Keratinocyte (primary cell): ENCODE data around the gene BRIP1. TPM values are rescaled to one million over a fixed set of nuclear protein-coding genes. Genes with fewer than 3 reads are reported as not detected.

Source experiments
- DNase-seq: peaks from one replicate; pipeline ENCODE4 v3.0.0-alpha.2; 2011; ENCODE audit warnings: low read depth, missing footprints, low spot score
- FAIRE-seq: peaks from 2 replicates; lab custom pipeline; 2011; peaks lifted over from hg19 to GRCh38; lab: Jason Lieb, UNC
- H2AFZ ChIP-seq: 2 replicates; pipeline ENCODE4 v1.6.0; 2012; ENCODE audit warnings: low read length, control low read depth, inconsistent platforms; ENCODE audit not compliant: control insufficient read depth
- H3K27ac ChIP-seq: 2 replicates; pipeline ENCODE4 v1.5.1; 2011; ENCODE audit warnings: low read length; ENCODE audit not compliant: control insufficient read depth, insufficient read depth
- H3K27me3 ChIP-seq: 3 replicates; pipeline ENCODE4 v1.6.0; 2011; ENCODE audit warnings: low read length; ENCODE audit not compliant: control insufficient read depth, insufficient read depth; ENCODE audit errors: extremely low read depth
- H3K36me3 ChIP-seq, 2 experiments: 2 replicates in 1 of 2; 3 replicates in 1 of 2; pipeline ENCODE4 v1.5.1; 2011; ENCODE audit warnings: low read length in 2 of 2, mild to moderate bottlenecking in 1 of 2; ENCODE audit not compliant: control insufficient read depth in 2 of 2, insufficient read depth in 2 of 2; ENCODE audit errors: extremely low read depth in 1 of 2
- H3K4me1 ChIP-seq: 3 replicates; pipeline ENCODE4 v1.5.1; 2011; ENCODE audit warnings: low read length; ENCODE audit not compliant: control insufficient read depth, insufficient read depth; ENCODE audit errors: extremely low read depth
- H3K4me2 ChIP-seq: 3 replicates; pipeline ENCODE4 v1.6.0; 2011; ENCODE audit warnings: low read depth, low read length; ENCODE audit not compliant: control insufficient read depth, insufficient read depth; ENCODE audit errors: extremely low read depth
- H3K4me3 ChIP-seq, 3 experiments: fragments of 200-600 bp in 1 of 3; sonication (generic) in 1 of 3; 2 replicates in 2 of 3; 3 replicates in 1 of 3; pipeline ENCODE4 v1.5.1; 2011 to 2016; ENCODE audit warnings: low read length in 3 of 3, mild to moderate bottlenecking in 3 of 3, control low read depth in 2 of 3, inconsistent platforms in 1 of 3, low read depth in 1 of 3, mixed read lengths in 1 of 3, mixed run types in 1 of 3, moderate library complexity in 1 of 3; ENCODE audit not compliant: control insufficient read depth in 2 of 3, insufficient read depth in 2 of 3; ENCODE audit errors: extremely low read depth in 1 of 3
- H3K79me2 ChIP-seq: 2 replicates; pipeline ENCODE4 v1.6.0; 2012; ENCODE audit warnings: low read length; ENCODE audit not compliant: control insufficient read depth, insufficient read depth
- H3K9ac ChIP-seq: 3 replicates; pipeline ENCODE4 v1.6.0; 2011; ENCODE audit warnings: low read length; ENCODE audit not compliant: control insufficient read depth, insufficient read depth; ENCODE audit errors: extremely low read depth
- H3K9me1 ChIP-seq: 3 replicates; pipeline ENCODE4 v1.6.0; 2011; ENCODE audit warnings: low read length; ENCODE audit not compliant: control insufficient read depth, insufficient read depth; ENCODE audit errors: extremely low read depth
- H3K9me3 ChIP-seq: 2 replicates; pipeline ENCODE4 v1.5.1; 2012; ENCODE audit warnings: low read depth, low read length; ENCODE audit not compliant: control insufficient read depth
- H4K20me1 ChIP-seq: 3 replicates; pipeline ENCODE4 v1.6.0; 2011; ENCODE audit warnings: low read length; ENCODE audit not compliant: control insufficient read depth, insufficient read depth; ENCODE audit errors: extremely low read depth
- EZH2 ChIP-seq: IDR thresholded peaks from one replicate; pipeline ENCODE4 v1.6.1; 2012; ENCODE audit warnings: inconsistent platforms, mild to moderate bottlenecking, low read length, moderate library complexity
- dilution Hi-C: fragments of 300-500 bp; cut with MboI; formaldehyde crosslinking; loops from one replicate; pipeline ENCODE4 v1.7.0; 2020; ENCODE audit warnings: low sequenced_read_pairs; ENCODE audit not compliant: extremely low pct_ligation_motif_present
- polyA plus RNA-seq, 5 experiments: library from polyadenylated mRNA; depleted of rRNA in 3 of 5; stranded (reverse) in 3 of 5; stranded (forward) in 1 of 5; unstranded in 1 of 5; fragments of >200 nt; gene quantifications; 1 replicate in 1 of 5; 2 replicates in 3 of 5; 3 replicates in 1 of 5; pipeline versions ENCODE4 v1.2.1 to v1.2.3, GENCODE V29; 2011 to 2012; ENCODE audit warnings: missing spikeins in 2 of 5, low read depth in 1 of 5, low replicate concordance in 1 of 5
- TF ChIP-seq, protein P1 (sequence below), 3 experiments: IDR thresholded peaks in 1 of 3; conservative IDR thresholded peaks in 1 of 3; optimal IDR thresholded peaks in 1 of 3; 2 replicates in 2 of 3; 3 replicates in 1 of 3; pipeline versions ENCODE3 to v1.5.1; 2011; ENCODE audit warnings: low read length in 3 of 3, mild to moderate bottlenecking in 3 of 3, moderate library complexity in 2 of 3, control low read depth in 1 of 3, inconsistent platforms in 1 of 3; ENCODE audit not compliant: insufficient read depth in 2 of 3; ENCODE audit errors: extremely low read depth in 1 of 3

BRIP1 gene
- polyA plus RNA-seq, 1 donor (not counting 4 experiments of a cell fraction or from before 2014, with no cell fraction given), result 4.0 TPM

DNA sequence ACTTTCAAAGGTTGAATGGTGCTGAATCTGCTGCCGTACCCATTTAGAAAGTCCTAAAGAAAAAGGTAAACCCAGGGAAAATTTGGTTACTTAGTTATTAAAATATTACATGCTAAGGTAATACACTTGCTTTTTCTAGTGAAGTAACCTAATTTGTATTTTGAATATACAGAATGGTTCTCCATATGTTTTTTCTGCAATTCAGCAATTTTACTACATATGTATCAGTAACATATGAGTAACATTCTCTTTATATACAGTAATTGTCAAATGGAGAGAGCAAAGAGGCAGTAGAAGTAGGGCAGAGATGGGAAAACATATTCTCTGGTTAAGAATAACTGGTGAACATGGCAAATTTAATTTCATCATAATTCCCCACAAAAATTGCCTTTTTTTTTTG, 177.2 kb downstream of the BRIP1 start:
- FAIRE-seq, result no peak
- H3K9me3 ChIP-seq, result no peaks in the 10 kb centered on the region
- peaks cover 4% of the 10 kb centered on the region for H3K4me1 ChIP-seq
- H3K36me3 ChIP-seq, result no peaks in the 10 kb centered on the region
- no peak overlapping the region for H3K27ac ChIP-seq
- H3K79me2 ChIP-seq, result no peaks in the 10 kb centered on the region
- dilution Hi-C loops, result no loop called here
- no peaks in the 10 kb centered on the region for H3K9me1 ChIP-seq
- H4K20me1 ChIP-seq, result no peaks in the 10 kb centered on the region
- no peak for TF ChIP-seq EZH2
- no peak for DNase-seq
- H3K27me3 ChIP-seq, result no peaks in the 10 kb centered on the region
- no peak overlapping the region for H3K9ac ChIP-seq
- no peak overlapping the region for H2AFZ ChIP-seq
- no peak overlapping the region for H3K4me2 ChIP-seq
- H3K4me3 ChIP-seq, result no peak overlapping the region

DNA sequence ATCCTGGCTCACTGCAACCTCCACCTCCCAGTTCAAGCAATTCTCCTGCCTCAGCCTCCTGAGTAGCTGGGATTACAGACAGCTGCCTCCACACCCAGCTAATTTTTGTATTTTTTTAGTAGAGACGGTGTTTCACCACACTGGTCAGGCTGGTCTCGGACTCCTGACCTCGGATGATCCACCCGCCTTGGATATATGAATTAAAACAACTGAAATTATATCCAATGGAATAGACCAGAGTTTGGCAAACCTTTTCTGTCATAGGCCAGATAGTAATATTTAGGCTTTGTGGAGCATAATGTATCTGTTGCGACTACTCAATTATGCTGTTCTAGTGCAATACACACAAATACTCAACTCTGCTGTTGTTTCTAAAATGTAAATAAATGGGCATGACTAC, 178.5 kb downstream of the BRIP1 start:
- H3K9me3 ChIP-seq, result no peaks in the 10 kb centered on the region

More for the DNA sequence above, 178.5 kb downstream of the BRIP1 start:
- DNase-seq, result no peak
- FAIRE-seq, result no peak
- Histone ChIP-seq H3K4me2 (no peak overlapping the region), H3K4me3 (no peak overlapping the region), H2AFZ (no peak overlapping the region), H3K79me2 (no peaks in the 10 kb centered on the region), H3K27ac (no peak overlapping the region), H3K36me3 (no peaks in the 10 kb centered on the region), H3K4me1 (peaks cover 2% of the 10 kb centered on the region), H3K9me1 (no peaks in the 10 kb centered on the region), H3K9ac (no peak overlapping the region), H4K20me1 (no peaks in the 10 kb centered on the region), H3K27me3 (no peaks in the 10 kb centered on the region)
- dilution Hi-C loops, result no loop called here
- no peak for TF ChIP-seq EZH2
- TF ChIP-seq, protein P1, sequence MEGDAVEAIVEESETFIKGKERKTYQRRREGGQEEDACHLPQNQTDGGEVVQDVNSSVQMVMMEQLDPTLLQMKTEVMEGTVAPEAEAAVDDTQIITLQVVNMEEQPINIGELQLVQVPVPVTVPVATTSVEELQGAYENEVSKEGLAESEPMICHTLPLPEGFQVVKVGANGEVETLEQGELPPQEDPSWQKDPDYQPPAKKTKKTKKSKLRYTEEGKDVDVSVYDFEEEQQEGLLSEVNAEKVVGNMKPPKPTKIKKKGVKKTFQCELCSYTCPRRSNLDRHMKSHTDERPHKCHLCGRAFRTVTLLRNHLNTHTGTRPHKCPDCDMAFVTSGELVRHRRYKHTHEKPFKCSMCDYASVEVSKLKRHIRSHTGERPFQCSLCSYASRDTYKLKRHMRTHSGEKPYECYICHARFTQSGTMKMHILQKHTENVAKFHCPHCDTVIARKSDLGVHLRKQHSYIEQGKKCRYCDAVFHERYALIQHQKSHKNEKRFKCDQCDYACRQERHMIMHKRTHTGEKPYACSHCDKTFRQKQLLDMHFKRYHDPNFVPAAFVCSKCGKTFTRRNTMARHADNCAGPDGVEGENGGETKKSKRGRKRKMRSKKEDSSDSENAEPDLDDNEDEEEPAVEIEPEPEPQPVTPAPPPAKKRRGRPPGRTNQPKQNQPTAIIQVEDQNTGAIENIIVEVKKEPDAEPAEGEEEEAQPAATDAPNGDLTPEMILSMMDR (optimal IDR thresholded peaks at IDR 0.05 in 1 of 3, IDR thresholded peaks at IDR 0.05 in 1 of 3, conservative IDR thresholded peaks at IDR 0.05 in 1 of 3; ENCODE audit: extremely low read depth in 1 of 3, insufficient read depth in 2 of 3, low read length in 3 of 3), result no peak
